ENCODE results near the gene TBX10. TPM values are rescaled to one million over a fixed set of nuclear protein-coding genes. Genes with fewer than 3 reads are reported as not detected.
"Not testable (repeated sequence)": the region's sequence is repeated elsewhere in the genome, so short reads cannot be mapped to it uniquely, and the experiment has no call there.

The TBX10 gene
- total RNA-seq, 1 donor from 2014 or later: not detected

DNA sequence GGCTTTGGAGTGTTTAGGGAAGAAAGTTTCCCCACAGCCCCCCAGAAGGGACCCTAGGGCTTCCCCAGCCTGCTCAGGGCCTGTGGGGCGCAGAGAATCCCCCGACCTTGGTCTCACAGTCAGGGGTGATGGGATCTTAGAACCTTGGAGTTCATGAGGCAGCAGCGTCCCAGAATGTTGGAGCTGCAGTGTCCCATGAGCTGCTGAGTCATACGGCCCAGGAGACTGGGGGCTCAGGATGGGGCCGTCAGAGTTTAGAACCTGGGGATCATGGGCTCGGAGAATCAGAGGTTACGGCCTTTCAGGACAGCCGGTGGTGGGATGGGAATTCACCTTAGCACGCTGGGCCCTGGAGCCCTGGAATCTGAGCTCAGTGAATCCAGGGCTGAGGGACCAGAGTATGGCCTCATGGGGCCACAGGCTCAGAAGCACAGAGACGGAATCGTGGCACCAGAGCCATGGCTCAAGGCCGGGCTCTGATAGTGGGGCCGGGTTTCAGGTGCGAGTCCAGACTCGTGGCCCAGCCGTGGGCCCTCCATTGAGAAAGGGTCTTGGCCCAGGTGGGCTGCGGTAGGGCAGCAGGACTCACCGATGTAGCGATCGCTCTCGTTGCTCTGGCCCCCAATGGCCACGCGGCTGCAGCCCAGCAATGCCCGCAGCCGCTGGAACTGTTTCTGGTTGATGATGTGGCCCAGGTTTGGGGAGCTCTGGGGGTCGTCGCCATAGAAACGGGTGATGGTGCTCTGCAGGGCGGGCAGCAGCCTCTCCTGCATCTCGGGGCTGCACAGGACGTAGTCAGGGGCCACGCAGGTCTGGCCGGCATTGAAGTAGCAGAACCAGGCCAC lies 25.4 kb upstream of the TBX10 start:
- FAIRE-seq: no peak
- no peak for DNase-seq (ENCODE audit: low spot score in 2 of 2)

- peak in 1 of 2 donors; percentile 4 for DNase-seq (ENCODE audit: low spot score in 2 of 2)
- FAIRE-seq: no peak
Measured at GRCh38 chr11:67664213-67664585, 24.6 kb upstream of the TBX10 start.

GRCh38 chr11:67663532-67664212 lies 24.1 kb upstream of the TBX10 start:
- FAIRE-seq: no peak
- DNase-seq (ENCODE audit: low spot score in 2 of 2): peak in 1 of 2 donors; percentile 12

DNA sequence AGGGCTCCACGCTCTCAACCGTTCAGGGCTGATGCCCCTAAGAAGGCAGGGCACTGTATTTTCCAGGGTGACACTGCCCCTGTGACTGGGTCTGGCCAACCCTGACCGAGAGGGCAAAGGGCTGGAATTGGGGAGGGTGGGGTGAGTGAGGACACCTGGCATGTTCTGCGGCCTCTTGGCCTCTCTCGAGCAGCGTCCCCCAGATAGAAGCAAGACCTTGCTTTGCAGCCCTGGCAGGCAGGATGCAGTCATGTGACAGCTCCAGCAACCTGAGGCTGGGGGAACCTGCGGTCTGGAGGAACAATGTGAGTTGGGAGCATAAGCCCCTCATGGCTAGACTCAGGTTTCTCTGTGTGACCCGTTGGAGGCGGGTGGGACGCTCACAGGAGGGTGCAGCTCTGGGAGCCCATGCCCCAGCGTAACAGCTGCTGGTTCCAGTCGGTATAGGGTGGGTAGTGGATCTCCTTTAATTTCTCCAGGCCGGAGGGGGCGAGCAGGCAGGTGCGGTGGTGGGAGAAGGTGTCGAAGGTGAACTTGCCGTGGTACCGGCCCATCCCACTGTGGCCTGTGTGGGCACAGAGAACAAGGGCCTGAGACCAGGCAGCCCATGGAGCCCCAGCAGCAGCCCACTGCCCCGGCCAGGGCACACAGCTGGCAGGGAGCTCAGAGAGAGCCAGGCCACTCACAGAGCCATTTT lies 23.4 kb upstream of the TBX10 start:
- DNase-seq (ENCODE audit: low spot score in 2 of 2) (peak in 1 of 2 donors; percentile 2), FAIRE-seq (no peak)

GRCh38 chr11:67662142-67662834 lies 22.7 kb upstream of the TBX10 start:
- DNase-seq (ENCODE audit: low spot score in 2 of 2): no peak
- FAIRE-seq: no peak

DNA sequence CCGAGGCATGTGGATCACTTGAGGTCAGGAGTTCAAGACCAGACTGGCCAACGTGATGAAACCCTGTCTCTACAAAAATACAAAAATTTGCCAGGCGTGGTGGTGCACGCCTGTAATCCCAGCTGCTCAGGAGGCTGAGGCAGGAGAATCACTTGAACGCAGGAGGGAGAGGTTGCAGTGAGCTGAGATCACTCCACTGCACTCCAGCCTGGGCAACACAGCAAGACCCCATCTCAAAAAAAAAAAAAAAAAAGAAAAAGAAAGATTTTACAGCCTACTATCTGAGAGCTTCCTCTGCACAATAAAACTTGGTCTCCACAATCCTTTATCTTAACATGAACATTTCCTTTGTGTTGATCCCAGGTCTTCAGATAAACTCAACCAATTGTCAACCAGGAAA lies 21.2 kb upstream of the TBX10 start:
- FAIRE-seq; DNase-seq (ENCODE audit: low spot score in 2 of 2): not testable (repeated sequence)

- not testable (repeated sequence) for DNase-seq (ENCODE audit: low spot score in 2 of 2); FAIRE-seq
Measured at GRCh38 chr11:67659651-67660165, 20.1 kb upstream of the TBX10 start.

DNA sequence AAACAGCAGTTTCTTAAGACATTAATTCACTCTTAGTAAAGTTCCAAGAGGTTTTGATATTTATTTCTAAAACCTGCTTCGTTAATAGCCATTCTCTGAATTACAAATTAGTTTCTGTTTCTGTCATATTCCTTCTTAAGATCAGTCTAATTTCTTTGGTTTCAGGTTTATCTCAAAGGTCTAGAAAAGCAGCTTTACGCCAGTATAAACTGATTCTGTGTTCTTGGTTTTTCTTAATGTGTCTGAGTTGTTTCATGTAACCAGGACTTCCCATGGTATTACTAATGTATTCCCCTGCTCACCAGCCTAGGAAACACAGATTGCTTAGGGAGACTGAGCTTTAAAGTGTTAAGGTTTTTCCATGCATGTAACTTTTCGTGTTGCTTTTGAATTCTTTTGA lies 17.7 kb upstream of the TBX10 start:
- DNase-seq (ENCODE audit: low spot score in 2 of 2) (no peak), FAIRE-seq (no peak)

GRCh38 chr11:67656278-67656922 lies 16.8 kb upstream of the TBX10 start:
- DNase-seq (ENCODE audit: low spot score in 2 of 2) (no peak), FAIRE-seq (no peak)

DNA sequence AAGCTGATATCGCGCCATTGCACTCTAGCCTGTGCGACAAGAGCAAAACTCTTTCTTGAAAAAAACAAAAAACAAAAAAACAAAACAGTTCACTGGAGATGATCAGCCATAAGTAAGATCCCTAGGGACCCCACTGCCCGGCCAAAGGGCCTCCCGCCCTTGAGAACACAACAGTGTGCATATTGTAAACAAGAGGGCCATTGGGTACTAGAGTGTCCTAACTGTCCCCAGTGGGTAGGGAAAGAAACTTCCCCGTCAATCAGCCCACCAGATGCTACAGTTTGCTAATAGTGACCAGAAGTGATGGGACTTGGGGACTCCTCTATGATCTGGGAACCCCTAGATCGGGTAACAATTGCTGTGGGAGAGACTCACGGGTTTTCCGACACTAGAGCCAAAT lies 14.7 kb upstream of the TBX10 start:
- no peak for FAIRE-seq
- no peak for DNase-seq (ENCODE audit: low spot score in 2 of 2)

GRCh38 chr11:67652965-67653845 lies 13.6 kb upstream of the TBX10 start:
- DNase-seq (ENCODE audit: low spot score in 2 of 2) (no peak), FAIRE-seq (no peak)

DNA sequence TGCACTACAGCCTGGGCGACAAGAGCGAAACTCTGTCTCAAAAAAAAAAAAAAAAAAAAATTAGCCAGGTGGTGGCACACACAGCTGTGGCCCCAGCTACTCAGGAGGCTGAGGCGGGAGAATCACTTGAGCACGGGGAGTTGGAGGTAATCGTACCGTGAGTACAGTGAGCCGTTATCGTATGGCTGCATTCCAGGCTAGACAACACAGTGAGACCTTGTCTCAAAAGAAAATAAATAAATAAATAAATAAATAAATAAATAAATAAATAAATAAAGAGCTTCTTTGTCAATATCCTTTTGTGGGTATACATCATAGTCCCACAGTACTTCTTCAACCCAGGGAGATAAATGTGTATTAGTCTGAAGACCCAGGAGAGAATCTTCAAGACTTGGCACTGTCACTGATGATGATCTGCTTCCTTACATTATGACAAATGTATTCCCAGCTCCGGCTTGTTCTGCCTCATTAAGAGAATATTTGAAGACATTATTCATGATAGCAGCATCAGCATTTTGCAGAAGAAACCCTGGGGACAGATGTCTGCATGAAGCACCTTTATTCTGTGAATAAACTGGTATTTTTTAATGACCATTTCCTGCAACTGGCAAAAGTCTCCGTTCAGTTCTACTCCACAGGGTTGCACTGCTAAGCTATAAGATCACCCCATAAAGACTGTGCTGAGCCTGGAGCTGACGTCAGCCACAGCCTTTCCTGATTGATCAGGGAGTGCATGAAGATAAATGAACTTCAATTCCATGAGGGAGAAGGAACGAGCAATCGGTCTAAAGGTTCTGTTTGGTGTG lies 12.6 kb upstream of the TBX10 start:
- FAIRE-seq (no peak), DNase-seq (ENCODE audit: low spot score in 2 of 2) (no peak)

- FAIRE-seq (no peak), DNase-seq (ENCODE audit: low spot score in 2 of 2) (no peak)
Measured at GRCh38 chr11:67649634-67650510, 10.3 kb upstream of the TBX10 start.

DNA sequence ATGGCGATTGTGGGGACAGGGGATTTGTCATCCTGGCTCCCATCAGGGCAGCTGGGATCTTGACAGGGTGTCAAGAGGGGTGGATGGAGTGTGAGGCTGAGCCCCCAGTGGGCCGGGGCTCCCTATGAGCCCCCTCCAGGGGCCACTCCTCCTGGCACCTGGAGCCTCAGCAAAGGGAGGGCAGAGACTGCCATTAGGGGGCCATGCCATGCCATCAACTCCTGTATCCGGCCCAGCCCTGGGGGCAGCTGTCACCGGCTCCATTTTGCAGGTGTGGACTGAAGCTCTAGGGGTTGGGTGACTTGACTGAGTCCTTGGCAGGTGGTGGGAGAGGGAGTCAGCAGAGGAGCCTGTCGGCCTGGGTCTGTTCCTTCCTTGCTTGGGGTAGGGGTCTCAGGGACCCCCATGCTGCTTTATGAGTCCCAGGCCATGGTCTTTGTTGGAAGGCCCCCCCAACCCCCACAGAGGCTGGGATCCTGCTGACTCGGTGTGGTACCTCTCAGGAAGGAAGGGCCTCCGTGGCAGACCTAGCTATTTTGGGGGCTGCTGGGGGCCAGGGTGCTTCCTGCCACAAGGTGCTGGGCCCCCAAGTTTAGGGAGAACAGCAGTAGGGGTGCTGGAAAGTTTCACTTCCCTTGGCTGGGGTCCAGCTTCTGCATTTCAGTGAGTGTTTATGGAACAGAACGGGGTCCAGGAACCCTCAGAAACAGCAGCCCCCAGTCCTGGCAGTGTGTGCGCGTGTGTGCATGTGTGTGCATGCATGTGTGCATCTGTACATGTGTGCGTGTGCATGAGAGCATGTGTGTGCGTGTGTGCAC lies 9.4 kb upstream of the TBX10 start:
- DNase-seq (ENCODE audit: low spot score in 2 of 2) (no peak), FAIRE-seq (no peak)

DNA sequence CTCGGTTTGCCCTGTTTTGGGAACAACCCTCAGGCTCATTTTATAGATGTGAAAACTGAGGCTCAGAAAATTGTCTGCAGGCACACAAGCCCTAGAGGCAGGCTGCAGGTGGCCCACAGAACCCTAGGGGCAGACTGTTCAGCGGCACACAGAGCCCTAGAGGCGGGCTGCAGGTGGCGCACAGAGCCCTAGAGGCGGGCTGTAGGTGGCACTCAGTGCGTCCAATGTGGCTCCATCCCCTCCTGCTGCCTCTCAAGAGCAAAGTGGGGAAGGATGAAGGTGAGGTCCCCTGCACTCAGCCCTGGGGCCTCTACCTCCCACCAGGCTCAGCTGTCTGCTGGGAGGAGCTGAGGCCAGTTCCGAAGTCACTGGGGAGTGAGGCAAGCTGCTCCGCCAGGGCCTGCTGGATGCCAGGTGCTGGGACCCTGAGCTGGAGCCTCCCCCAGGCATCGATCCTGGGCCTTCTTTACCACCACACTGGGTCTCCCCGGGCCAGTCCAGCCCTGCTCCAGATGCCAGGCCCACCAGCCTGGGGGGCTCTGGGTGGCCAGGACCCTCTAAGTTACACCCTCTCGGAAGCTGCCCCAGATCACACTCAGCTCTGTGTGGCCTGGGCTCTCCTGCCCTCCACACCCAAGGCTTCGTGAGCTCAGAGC lies 8.7 kb upstream of the TBX10 start:
- FAIRE-seq (no peak), DNase-seq (ENCODE audit: low spot score in 2 of 2) (no peak)

- FAIRE-seq: no peak
- DNase-seq (ENCODE audit: low spot score in 2 of 2): no peak
Measured at GRCh38 chr11:67647471-67647870, 7.9 kb upstream of the TBX10 start.
